Ascending aorta (tissue), 2 donors: ENCODE data around the gene METTL9. TPM values are rescaled to one million over a fixed set of nuclear protein-coding genes. Genes with fewer than 3 reads are reported as not detected.

ENCODE experiments used
- DNase-seq, 2 donors: peaks; one replicate each; pipeline ENCODE4 v3.0.0-alpha.2; 2019; ENCODE audit warnings: low spot score in 2 of 2
- H3K27ac ChIP-seq, 2 donors: fragments of 200-600 bp; sonication (generic); one replicate each; pipeline ENCODE4 v1.5.1; 2016 to 2017; ENCODE audit warnings: mild to moderate bottlenecking in 1 of 2
- H3K27me3 ChIP-seq: fragments of 200-600 bp; sonication (generic); one replicate; pipeline ENCODE4 v1.5.1; 2017
- H3K36me3 ChIP-seq, 2 donors: fragments of 200-600 bp; sonication (generic); one replicate each; pipeline ENCODE4 v1.5.1; 2016
- H3K4me1 ChIP-seq, 2 donors: fragments of 200-600 bp; sonication (generic); one replicate each; pipeline ENCODE4 v1.5.1; 2016 to 2017; ENCODE audit warnings: mild to moderate bottlenecking in 1 of 2
- H3K4me3 ChIP-seq, 2 donors: fragments of 200-600 bp; sonication (generic); one replicate each; pipeline ENCODE4 v1.5.1; 2016 to 2017; ENCODE audit warnings: mild to moderate bottlenecking in 1 of 2
- H3K9me3 ChIP-seq, 2 donors: fragments of 200-600 bp; sonication (generic); one replicate each; pipeline ENCODE4 v1.5.1; 2016
- intact Hi-C: fragments of 100-400 bp; cut with DNase I; formaldehyde crosslinking; loops from one replicate; pipeline ENCODE4 v1.15.1; 2023
- total RNA-seq: library from RNA; depleted of rRNA; stranded (reverse); fragments of >200 nt; gene quantifications from one replicate; pipeline ENCODE4 v1.1.0, GENCODE V29; 2016
- TF ChIP-seq, protein P1 (sequence below), 3 experiments: fragments of 200-600 bp in 2 of 3; fragments of 450-650 bp in 1 of 3; sonication (generic) in 2 of 3; IDR thresholded peaks; one replicate each; pipeline ENCODE4 v1.5.1; 2016 to 2019; ENCODE audit warnings: antibody characterized with exemption in 3 of 3, mild to moderate bottlenecking in 1 of 3, moderate library complexity in 1 of 3

Gene METTL9
- total RNA-seq, 1 donor from 2014 or later: 168 TPM

DNA sequence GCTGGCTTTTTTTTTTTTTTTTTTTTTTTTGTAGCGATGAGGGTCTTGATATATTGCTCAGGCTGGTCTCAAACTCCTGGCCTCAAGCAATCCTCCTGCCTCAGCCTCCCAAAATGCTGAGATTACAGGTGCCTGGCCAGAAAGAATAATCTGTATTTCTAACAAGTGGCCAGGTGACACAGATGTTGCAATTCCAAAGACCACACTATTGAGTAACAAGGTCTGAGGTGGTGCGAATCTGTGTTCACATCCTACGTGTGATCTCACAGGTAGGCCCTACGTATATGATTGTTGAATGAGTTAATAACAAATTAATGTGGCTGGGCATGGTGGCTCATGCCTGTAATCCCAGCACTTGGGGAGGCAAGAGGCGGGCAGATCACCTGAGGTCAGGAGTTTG is 97.7 kb downstream of the METTL9 start:
- Histone ChIP-seq H3K27me3 (no peaks in the 10 kb centered on the region), H3K36me3 (no peaks in the 10 kb centered on the region), H3K27ac (no peak overlapping the region), H3K4me3 (no peak overlapping the region), H3K9me3 (no peaks in the 10 kb centered on the region), H3K4me1 (no peaks in the 10 kb centered on the region)
- TF ChIP-seq, protein P1, sequence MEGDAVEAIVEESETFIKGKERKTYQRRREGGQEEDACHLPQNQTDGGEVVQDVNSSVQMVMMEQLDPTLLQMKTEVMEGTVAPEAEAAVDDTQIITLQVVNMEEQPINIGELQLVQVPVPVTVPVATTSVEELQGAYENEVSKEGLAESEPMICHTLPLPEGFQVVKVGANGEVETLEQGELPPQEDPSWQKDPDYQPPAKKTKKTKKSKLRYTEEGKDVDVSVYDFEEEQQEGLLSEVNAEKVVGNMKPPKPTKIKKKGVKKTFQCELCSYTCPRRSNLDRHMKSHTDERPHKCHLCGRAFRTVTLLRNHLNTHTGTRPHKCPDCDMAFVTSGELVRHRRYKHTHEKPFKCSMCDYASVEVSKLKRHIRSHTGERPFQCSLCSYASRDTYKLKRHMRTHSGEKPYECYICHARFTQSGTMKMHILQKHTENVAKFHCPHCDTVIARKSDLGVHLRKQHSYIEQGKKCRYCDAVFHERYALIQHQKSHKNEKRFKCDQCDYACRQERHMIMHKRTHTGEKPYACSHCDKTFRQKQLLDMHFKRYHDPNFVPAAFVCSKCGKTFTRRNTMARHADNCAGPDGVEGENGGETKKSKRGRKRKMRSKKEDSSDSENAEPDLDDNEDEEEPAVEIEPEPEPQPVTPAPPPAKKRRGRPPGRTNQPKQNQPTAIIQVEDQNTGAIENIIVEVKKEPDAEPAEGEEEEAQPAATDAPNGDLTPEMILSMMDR (IDR thresholded peaks at IDR 0.05): no peak
- no peak for DNase-seq
- intact Hi-C loops: no loop called here

DNA sequence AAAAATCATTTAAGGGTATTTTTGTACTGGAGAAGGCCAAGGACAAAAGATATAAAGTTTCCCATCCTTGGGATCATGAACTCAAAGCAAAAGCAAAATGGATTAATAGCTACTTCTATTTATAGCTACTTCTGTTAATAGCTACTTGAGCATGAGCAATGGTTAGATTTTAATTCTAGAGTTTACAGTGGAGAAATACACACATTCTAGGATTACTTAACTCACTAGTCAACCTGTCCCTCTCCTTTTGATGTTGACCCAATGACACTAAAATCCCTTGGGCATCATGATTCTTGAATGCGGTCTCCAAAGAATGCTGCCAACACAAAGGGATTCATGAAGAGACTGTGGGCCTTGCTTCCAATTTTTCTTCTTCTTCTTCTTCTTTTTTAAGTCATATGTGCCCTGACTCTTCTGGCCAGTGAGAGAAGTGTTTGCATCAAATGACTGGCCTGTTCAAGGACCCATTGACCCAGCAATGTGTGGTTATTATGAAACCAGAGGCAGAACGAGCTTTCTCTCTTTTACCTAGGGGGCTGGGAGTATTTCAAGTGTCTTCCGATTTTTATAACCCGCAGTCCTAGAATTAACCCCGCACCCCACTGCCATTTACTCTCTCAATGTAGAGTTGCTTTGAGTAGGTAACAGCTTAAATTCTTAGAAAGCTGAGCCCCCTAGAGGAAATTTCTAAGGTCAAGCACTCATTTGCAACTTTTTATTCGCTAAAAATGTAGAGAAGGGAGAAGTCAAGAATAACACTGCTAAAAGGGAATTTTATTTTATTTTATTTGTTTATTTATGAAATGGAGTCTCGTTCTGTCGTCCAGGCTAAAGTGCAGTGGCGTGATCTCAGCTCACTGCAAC is 99.0 kb downstream of the METTL9 start:
- Histone ChIP-seq H3K9me3 (no peaks in the 10 kb centered on the region), H3K27ac (no peak overlapping the region), H3K4me1 (no peaks in the 10 kb centered on the region), H3K4me3 (no peak overlapping the region), H3K27me3 (no peaks in the 10 kb centered on the region), H3K36me3 (no peaks in the 10 kb centered on the region)
- TF ChIP-seq, protein P1 (IDR thresholded peaks at IDR 0.05): no peak
- intact Hi-C loops: no loop called here
- no peak for DNase-seq

DNA sequence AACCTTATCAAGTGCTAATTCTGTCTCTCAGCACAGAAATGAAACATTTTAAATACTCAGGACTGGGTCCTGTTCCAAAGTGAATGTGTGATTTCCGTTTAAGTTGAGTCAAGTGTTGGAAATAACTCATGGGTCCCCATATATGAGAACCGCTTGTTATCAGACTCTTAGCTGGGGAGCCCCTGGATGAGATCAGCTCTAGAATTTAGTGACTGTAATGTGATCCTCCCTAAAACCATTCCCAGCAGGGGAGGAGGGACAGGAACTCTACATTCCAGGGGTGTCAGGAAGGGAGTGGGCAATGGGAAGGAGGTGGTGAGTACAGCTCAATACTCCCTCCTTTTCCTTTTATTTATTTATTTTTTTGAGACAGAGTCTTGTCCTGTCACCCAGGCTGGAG is 101.9 kb downstream of the METTL9 start:
- TF ChIP-seq, protein P1 (IDR thresholded peaks at IDR 0.05): no peak
- Histone ChIP-seq H3K4me3 (no peak overlapping the region), H3K36me3 (no peaks in the 10 kb centered on the region), H3K9me3 (no peaks in the 10 kb centered on the region), H3K4me1 (no peaks in the 10 kb centered on the region), H3K27me3 (no peaks in the 10 kb centered on the region), H3K27ac (no peak overlapping the region)
- DNase-seq: no peak
- intact Hi-C loops: no loop called here

DNA sequence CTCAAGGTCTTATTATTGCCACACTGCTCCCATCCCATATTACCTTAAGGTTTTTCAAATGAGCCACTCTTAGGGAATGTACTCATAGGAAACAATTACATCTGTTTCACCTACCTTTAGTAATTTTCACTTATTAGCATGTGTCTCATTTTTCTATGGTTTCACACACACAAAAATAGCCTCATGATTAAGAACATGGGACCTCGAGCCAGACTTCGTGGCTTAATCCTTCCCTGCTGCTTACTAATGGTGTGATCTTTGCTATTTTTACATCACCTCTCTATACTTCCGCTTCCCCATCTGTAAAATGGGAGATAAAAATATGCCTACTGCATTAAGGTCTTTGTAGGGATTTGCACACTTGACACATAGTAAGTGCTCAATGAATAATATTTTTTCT is 102.9 kb downstream of the METTL9 start:
- no peaks in the 10 kb centered on the region for H3K27me3 ChIP-seq
- DNase-seq: no peak
- H3K36me3 ChIP-seq: no peaks in the 10 kb centered on the region
- TF ChIP-seq, protein P1 (IDR thresholded peaks at IDR 0.05): no peak
- H3K9me3 ChIP-seq: no peaks in the 10 kb centered on the region
- H3K27ac ChIP-seq: no peak overlapping the region
- intact Hi-C loops: no loop called here
- no peaks in the 10 kb centered on the region for H3K4me1 ChIP-seq
- no peak overlapping the region for H3K4me3 ChIP-seq

DNA sequence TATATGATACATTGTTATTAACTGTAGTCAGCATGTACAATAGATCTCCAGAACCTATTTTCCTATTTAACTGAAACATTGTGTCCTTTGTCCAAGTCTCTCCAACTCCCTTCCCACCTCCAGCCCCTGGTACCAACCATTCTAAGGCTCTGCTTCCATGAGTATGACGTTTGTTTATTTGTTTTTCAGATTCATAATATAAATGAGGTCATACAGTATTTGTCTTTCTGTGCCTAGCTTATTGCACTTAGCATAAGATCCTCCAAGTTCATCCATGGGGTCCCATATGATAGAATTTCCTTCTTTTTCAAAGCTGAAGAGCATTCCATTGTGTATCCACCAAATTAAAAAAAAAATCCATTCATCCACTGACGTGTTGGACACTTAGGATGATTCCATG is 103.8 kb downstream of the METTL9 start:
- no peak for DNase-seq
- Histone ChIP-seq H3K4me3 (no peak overlapping the region), H3K36me3 (no peaks in the 10 kb centered on the region), H3K27me3 (peaks cover 4% of the 10 kb centered on the region), H3K27ac (no peak overlapping the region), H3K9me3 (no peaks in the 10 kb centered on the region), H3K4me1 (no peaks in the 10 kb centered on the region)
- TF ChIP-seq, protein P1 (IDR thresholded peaks at IDR 0.05): no peak
- intact Hi-C loops: no loop called here
